Left lobe of liver (tissue), 2 donors: ENCODE results near the gene LETM1. TPM values are rescaled to one million over a fixed set of nuclear protein-coding genes. Genes with fewer than 3 reads are reported as not detected.

Source experiments
- ATAC-seq: fragments of 200-7000 bp; cut with Tn5 transposase; one replicate; pipeline ENCODE4 v1.9.1; 2020; ENCODE audit warnings: mild to moderate bottlenecking, moderate library complexity
- DNase-seq: peaks from one replicate; pipeline ENCODE4 v3.0.0-alpha.2; 2020; ENCODE audit warnings: low spot score
- total RNA-seq: library from RNA; stranded (reverse); gene quantifications from one replicate; pipeline ENCODE4 v1.2.1, GENCODE V29; 2021
- donor health status: DM: no; HTN: no; CAD: no; lungs with moderate emphysema.
- donor health status: DM: no; HTN: yes; CAD: no.

LETM1 gene
- total RNA-seq, 1 donor from 2014 or later: 28.1 TPM

GRCh38 chr4:1783970-1784369, 72.0 kb downstream of the LETM1 start:
- ATAC-seq: no peak
- no peak for DNase-seq

DNA sequence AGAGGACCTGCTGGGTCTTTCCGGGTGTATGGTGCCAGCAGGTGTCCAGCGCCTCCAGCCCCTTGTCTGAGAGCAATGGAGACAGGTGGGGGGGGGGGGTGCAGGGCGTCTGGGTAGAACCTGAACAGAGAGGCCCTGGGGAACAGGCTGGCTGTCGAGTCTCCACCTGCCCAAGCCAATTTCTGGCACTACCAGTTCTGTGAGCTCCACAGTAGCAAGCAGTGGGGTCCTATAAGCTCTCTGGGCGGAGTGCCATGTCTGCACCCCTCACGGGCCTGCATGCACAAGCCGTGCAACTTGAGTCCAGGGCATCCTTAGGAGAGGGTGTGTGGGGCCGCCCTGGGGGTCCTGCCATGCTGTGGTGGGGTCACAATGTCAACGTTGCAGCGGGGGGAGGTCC, 72.9 kb downstream of the LETM1 start:
- no peak for ATAC-seq

GRCh38 chr4:1780435-1780834, 75.5 kb downstream of the LETM1 start:
- ATAC-seq (no peak), DNase-seq (no peak)

More for the DNA sequence above, 72.9 kb downstream of the LETM1 start:
- DNase-seq: no peak

DNA sequence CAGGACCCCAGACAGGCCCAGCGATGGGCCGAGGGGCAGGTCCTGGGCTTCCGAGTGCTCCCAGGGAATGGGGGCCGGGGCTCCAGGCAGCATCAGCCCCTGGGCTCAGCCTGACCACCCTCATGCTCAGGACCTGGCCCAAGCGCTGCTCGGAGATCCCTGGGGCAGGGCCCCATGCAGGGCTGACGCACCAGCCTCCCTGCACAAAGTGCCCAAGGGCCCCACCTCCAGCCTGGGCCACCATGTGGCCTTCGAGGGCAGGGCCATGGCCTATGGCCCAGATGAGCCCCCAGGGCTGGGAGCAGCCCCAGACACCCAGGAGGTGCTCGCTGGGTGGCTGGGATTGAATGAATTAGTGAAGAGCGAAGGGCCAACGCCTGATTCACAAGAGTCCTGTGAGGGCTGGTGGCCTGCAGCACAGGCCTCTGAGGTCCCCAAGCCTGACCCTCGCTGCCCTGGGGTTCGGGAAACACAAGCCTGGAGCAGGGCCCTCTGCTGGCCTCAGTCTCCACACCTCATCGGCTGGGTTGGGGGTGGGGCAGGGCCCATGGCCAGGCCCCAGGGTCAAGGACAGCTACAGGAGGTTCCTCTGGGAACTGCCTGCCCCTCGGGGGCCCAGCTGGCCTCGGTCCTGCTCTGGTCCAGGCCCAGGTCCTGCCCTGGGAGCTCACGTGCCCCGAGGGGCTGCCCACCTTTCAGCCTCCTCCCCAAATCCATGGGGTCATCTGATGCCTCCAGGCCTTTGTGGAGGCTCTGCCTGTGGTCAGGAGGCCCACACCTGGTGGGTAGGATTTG, 76.2 kb downstream of the LETM1 start:
- no peak for DNase-seq
- no peak for ATAC-seq

- ATAC-seq: no peak
- DNase-seq: no peak
Observed at GRCh38 chr4:1778642-1779392, 77.1 kb downstream of the LETM1 start.

DNA sequence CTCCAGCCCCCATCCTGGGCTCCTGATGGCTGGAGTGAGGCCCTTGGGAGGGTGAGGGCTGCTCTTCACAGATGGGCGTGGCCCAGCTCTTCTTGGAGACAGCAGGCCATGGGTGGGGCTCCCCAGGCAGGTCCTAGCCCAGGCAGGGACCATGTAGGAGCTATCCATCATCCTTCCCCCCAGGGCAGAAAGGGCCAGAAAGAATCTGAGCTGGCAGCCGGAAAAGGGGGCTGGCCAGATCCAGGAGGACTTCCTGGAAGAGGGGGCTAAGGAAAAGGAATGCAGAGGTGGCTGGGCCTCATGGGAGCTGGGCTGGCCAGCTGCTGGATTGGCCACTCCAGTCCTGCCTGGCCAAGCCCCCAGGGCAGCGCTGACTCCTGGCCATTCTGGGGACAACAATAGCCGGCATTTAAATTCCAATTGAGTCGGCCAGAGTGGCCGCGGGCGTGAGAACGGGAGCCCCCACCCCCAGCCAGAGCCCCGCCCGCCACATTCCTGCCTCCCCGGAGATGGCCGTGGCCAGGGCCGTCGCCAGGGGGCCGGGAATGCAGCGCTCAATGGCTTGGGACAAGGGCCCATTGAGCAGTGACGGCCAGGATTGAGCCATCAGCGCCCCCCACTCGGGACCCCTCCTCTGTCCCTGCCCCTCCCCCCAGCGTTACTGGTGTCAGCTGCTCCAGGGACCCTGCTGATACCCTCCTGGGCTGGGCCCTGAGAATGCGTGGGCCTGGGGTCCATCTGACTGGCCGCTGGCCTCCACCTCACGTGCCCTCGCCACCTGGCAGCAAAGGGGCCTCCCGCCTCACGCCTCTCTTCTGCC, 77.9 kb downstream of the LETM1 start:
- ATAC-seq (no peak), DNase-seq (no peak)

DNA sequence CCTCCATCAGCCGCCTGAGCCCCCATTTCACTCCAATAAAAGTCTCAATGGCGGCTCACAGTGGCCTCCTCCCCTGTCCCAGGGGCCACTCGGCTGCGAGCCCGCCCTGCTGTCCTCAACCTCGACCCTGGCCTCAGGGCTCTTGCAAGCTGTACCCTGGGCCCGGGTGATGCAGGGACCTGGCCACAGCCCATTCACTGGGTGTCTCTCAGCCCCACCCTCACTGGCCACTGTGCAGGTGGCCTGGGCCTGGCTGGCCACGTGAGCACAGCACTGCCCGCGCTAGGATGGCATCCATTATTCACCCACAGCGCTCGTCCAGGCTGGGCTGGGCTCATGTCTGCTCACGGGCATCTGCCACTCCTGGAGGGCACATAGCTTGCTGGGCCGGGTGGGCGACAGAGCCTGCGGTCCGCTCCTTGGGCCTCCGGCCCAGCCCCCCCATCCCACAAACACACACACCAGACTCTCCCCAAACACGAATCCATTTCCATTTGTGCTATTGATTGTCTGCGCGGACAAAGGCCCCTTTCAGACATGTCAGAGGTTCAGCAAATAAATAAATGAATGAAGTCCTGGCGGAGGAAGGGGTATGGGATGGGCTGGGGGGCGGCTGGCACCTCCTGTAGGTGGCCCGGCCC, 79.3 kb downstream of the LETM1 start:
- DNase-seq: no peak
- no peak for ATAC-seq

DNA sequence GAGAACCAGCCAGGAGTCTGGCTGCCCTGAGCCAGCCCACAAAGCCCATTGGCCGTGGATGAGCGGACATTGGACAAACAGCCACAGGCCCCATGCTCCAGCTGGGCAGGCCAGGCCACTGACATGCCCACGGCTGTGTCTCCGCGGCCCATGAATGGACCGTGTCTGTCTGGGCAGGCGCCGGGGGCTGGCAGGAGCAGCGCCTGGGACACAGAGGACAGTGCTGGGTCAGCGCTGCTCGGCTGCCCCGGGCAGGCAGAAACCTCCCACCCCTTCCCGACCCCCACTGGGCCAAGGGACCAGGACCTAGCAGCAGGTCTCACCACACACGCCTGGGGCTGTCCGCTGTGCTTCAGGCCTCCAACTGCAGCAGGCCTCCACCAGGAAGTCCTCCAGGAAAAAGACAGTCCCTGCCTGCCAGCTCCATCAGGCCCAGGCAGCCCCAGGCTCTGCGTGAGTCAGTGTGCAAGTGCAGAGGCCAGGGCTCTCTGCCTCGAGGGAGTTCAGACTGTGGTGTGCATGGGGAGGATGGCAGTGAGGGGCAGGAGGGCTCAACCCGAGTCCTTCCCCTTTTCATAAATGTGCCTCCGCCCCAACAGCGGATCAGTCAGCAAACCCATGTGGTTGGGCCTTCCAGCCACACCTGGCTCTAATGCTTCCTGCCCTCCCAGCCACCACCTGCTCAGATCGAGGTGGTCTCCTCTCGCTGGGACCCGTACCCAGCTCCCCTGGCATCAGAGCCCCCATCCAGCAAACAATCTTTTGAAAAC, 80.0 kb downstream of the LETM1 start:
- DNase-seq (peak; percentile 83), ATAC-seq (peak; percentile 89)

DNA sequence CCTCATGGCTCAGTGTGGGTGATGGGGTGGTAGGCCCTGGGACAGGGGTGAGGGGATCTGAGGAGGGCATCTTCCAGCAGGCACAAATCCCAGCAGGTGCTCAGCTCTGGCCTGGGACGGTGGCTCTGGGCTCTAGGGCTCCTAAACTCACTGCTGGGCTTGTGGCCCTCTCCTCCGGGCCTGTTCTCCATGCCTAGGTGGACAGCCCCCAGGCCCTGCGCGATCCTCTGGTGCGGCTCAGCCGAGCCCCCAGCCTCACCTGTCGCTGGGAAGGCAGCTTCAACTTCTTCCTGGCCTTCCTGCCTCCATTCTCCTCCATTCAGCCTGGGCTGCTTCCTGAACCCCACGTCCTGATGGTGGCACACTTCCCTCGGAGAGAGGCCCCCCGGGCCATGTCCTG, 82.2 kb downstream of the LETM1 start:
- no peak for ATAC-seq
- DNase-seq: no peak

- ATAC-seq: no peak
- no peak for DNase-seq
Observed at GRCh38 chr4:1772853-1773538, 83.0 kb downstream of the LETM1 start.

DNA sequence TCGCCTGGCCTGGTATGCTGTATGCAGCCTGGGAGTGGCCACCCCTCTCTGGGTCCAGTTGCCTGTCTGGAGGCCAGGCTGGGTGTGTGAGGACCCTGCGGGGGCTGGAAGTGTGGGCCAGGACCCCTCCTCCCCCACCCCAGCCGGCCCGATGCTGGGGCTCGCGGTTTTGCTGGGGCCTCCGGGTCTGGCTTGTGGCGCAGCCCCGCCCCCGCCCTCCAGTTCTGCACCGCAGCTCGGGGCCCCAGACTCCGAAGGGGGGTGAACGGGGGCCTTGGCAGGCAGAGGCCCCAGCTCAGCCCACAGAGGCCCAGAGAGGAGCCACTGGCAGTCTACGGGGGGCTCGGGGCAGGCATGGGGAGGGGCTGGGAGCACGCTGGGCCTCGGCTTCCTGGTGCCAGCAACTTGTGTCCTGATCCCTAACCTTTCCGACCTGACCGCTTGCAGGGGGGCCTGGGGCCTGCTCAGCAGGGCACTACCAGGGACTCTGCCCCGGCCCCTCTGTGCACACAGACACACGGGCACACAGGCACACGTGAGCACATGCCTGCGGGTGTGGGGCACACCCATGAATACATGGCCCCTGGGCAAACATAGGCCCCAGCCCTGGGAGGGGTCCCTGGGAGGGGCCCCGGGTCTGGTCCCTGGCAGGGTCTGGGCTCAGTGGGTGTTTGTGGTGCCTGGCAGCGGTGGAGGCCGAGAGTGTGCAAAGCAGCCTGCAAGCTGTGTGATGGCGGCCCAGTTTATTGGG, 84.2 kb downstream of the LETM1 start:
- ATAC-seq (no peak), DNase-seq (no peak)

GRCh38 chr4:1770791-1771231, 85.1 kb downstream of the LETM1 start:
- DNase-seq: no peak
- no peak for ATAC-seq

GRCh38 chr4:1770245-1770644, 85.7 kb downstream of the LETM1 start:
- DNase-seq: no peak
- no peak for ATAC-seq

- DNase-seq: no peak
- ATAC-seq: no peak
Observed at GRCh38 chr4:1769692-1770091, 86.3 kb downstream of the LETM1 start.

GRCh38 chr4:1768367-1769034, 87.5 kb downstream of the LETM1 start:
- no peak for DNase-seq
- no peak for ATAC-seq

GRCh38 chr4:1767770-1768366, 88.1 kb downstream of the LETM1 start:
- ATAC-seq (peak; percentile 49), DNase-seq (no peak)

GRCh38 chr4:1767061-1767769, 88.7 kb downstream of the LETM1 start:
- DNase-seq: no peak
- ATAC-seq: no peak
